AG10803 (cell line): ENCODE results near the gene C16orf74.
A peak's percentile ranks its signal among the peaks of the same experiment; 100 is the strongest.

ENCODE experiments used
- DNase-seq: peaks from one replicate; pipeline ENCODE4 v3.0.0; 2010; ENCODE audit warnings: low read depth
- H3K4me3 ChIP-seq: 2 replicates; pipeline ENCODE4 v1.5.1; 2011; ENCODE audit warnings: mild to moderate bottlenecking, low read length, control low read depth
- CTCF ChIP-seq: conservative IDR thresholded peaks from 2 replicates; pipeline ENCODE4 v1.5.1; 2011; ENCODE audit warnings: mild to moderate bottlenecking, low read length, control low read depth, inconsistent platforms

C16orf74 gene

GRCh38 chr16:85662976-85663830 is 87.7 kb downstream of the C16orf74 start:
- no peak for TF ChIP-seq CTCF
- no peak for DNase-seq
- H3K4me3 ChIP-seq: no peak overlapping the region

- DNase-seq: no peak
- no peak for TF ChIP-seq CTCF
- H3K4me3 ChIP-seq: no peak overlapping the region
These were observed 88.4 kb downstream of the C16orf74 start for GRCh38 chr16:85662482-85662812.

GRCh38 chr16:85661740-85662481 is 89.0 kb downstream of the C16orf74 start:
- DNase-seq: no peak
- TF ChIP-seq CTCF: no peak
- H3K4me3 ChIP-seq: no peak overlapping the region

GRCh38 chr16:85660843-85661739 is 89.8 kb downstream of the C16orf74 start:
- TF ChIP-seq CTCF: no peak
- H3K4me3 ChIP-seq: no peak overlapping the region
- DNase-seq: no peak

GRCh38 chr16:85659805-85660511 is 90.9 kb downstream of the C16orf74 start:
- peak; percentile 83 for TF ChIP-seq CTCF
- peak; percentile 40 for DNase-seq
- H3K4me3 ChIP-seq: no peak overlapping the region

- no peak for TF ChIP-seq CTCF
- no peak for DNase-seq
- H3K4me3 ChIP-seq: no peak overlapping the region
These were observed 91.6 kb downstream of the C16orf74 start for GRCh38 chr16:85659336-85659735.
